HepG2 (cell line): ENCODE measurements around the gene SMIM44. TPM values are rescaled to one million over a fixed set of nuclear protein-coding genes. Genes with fewer than 3 reads are reported as not detected.

Experiments used
- AGO1 ChIP-seq: fragments of 200-400 bp; formaldehyde crosslinking; IDR thresholded peaks from 2 replicates; pipeline ENCODE4 v1.6.1; 2017; ENCODE audit warnings: mild to moderate bottlenecking, low read depth, low read length, moderate library complexity; ENCODE audit not compliant: poor library complexity, severe bottlenecking
- CREBL2 ChIP-seq: sonication (generic); formaldehyde crosslinking; IDR thresholded peaks from 2 replicates; pipeline ENCODE4 v1.8.1; 2023; ENCODE audit warnings: missing genetic modification reagents, mild to moderate bottlenecking, borderline replicate concordance
- KLF15 ChIP-seq: sonication (generic); formaldehyde crosslinking; IDR thresholded peaks from 2 replicates; pipeline ENCODE4 v1.8.1; 2023; ENCODE audit warnings: borderline replicate concordance, mild to moderate bottlenecking, inconsistent platforms, missing genetic modification reagents, mixed read lengths
- LBX2 ChIP-seq: sonication (generic); formaldehyde crosslinking; IDR thresholded peaks from 2 replicates; pipeline ENCODE4 v1.5.0; 2020; ENCODE audit warnings: missing genetic modification reagents, mild to moderate bottlenecking, borderline replicate concordance
- ZNF75D ChIP-seq: sonication (generic); formaldehyde crosslinking; IDR thresholded peaks from 2 replicates; pipeline ENCODE4 v1.8.1; 2023; ENCODE audit warnings: missing genetic modification reagents, mild to moderate bottlenecking, borderline replicate concordance
- polyA plus RNA-seq, 8 experiments: library from polyadenylated mRNA; depleted of rRNA in 3 of 8; stranded (reverse) in 7 of 8; unstranded in 1 of 8; fragments of >200 nt; fragmentation: Illumina TruSeq in 4 of 8; extraction: Trizol in 4 of 8; gene quantifications; 2 replicates each; pipeline versions ENCODE4 v1.2.1 to v1.2.3, GENCODE V29; 2011 to 2016; ENCODE audit warnings: low read depth in 4 of 8, missing spikeins in 1 of 8, mixed read lengths in 1 of 8; ENCODE audit not compliant: insufficient read depth in 1 of 8
- small RNA-seq, 3 experiments: library from RNA; depleted of rRNA; stranded (forward); fragments of <200 nt; gene quantifications; one replicate each; pipeline ENCODE3, GENCODE V24; 2012; ENCODE audit warnings: low read depth in 2 of 3, low replicate concordance in 1 of 3; ENCODE audit not compliant: insufficient read length in 3 of 3, insufficient read depth in 2 of 3
- total RNA-seq, 5 experiments: library from RNA; depleted of rRNA; stranded (reverse); fragments of >200 nt; fragmentation: Illumina TruSeq; extraction: Trizol; gene quantifications; 2 replicates each; pipeline ENCODE4 v1.2.3, GENCODE V29; 2016; ENCODE audit warnings: low read depth in 1 of 5

SMIM44 gene
- total and polyA plus RNA-seq, 2 of the 13 experiments (the other 11 are each of a cell fraction or from before 2014, with no cell fraction given): not detected

DNA sequence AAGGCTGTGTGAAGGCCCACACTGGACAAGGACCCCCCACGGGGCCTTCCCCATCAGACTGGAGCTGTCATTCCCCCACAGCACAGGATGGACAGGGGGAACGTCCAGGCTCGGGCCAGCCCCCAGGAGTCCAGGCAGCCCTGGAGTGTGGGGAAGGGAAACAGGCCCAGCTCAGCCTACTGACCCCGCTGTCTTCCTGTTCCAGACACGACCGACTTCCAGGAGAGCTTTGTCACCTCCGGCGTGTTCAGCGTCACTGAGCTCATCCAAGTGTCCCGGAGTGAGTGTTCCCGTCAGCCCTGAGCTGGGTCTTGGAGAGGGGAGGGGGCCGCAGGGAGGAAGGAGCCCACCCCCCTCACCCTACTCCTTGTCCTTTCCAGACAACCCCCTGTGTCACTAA, 49.9 kb downstream of the SMIM44 start (continued):
- TF ChIP-seq KLF15 (CRISPR knock-in tag): no peak
- no peak for TF ChIP-seq LBX2 (CRISPR knock-in tag)
- TF ChIP-seq CREBL2 (CRISPR knock-in tag): no peak
- TF ChIP-seq ZNF75D (CRISPR knock-in tag): no peak
- no peak for TF ChIP-seq AGO1

Small RNA genes lying within 50 kb of the gene (small RNA-seq; reads per million reads assigned to genes)
- 0 reads per million in 3 experiments for gene RF00212

Other genes with a start within 250 kb of the SMIM44 start
- gene NFIC, start 116.9 kb downstream of the SMIM44 start, total RNA-seq (2016; rRNA removed; fragmentation: Illumina TruSeq; extraction: Trizol): 2.5 and 2.9 TPM in 2 replicates
- 1.3 and 1.6 TPM in 2 replicates for gene NFIC, start 116.9 kb downstream of the SMIM44 start, polyA plus RNA-seq (2011; rRNA removed)
- 47.4 and 70.6 TPM in 2 replicates for gene SMIM24, start 2.9 kb downstream of the SMIM44 start, total RNA-seq (2016; rRNA removed; fragmentation: Illumina TruSeq; extraction: Trizol)
- 9.0 and 11.2 TPM in 2 replicates for gene SMIM24, start 2.9 kb downstream of the SMIM44 start, polyA plus RNA-seq (2011; rRNA removed)
- gene DOHH, start 17.2 kb upstream of the SMIM44 start, total RNA-seq (2016; rRNA removed; fragmentation: Illumina TruSeq; extraction: Trizol): 10.3 and 13.7 TPM in 2 replicates
- 3.5 and 4.8 TPM in 2 replicates for gene DOHH, start 17.2 kb upstream of the SMIM44 start, polyA plus RNA-seq (2011; rRNA removed)
- gene FZR1, start 22.9 kb upstream of the SMIM44 start, total RNA-seq (2016; rRNA removed; fragmentation: Illumina TruSeq; extraction: Trizol): 18.3 and 29.0 TPM in 2 replicates
- 30.8 and 39.2 TPM in 2 replicates for gene FZR1, start 22.9 kb upstream of the SMIM44 start, polyA plus RNA-seq (2011; rRNA removed)
- not detected in 2 replicates for gene TEKTIP1, start 55.7 kb upstream of the SMIM44 start, total RNA-seq (2016; rRNA removed; fragmentation: Illumina TruSeq; extraction: Trizol)
- not detected in 2 replicates for gene TEKTIP1, start 55.7 kb upstream of the SMIM44 start, polyA plus RNA-seq (2011; rRNA removed)
- 14.0 and 29.1 TPM in 2 replicates for gene MFSD12, start 74.1 kb upstream of the SMIM44 start, total RNA-seq (2016; rRNA removed; fragmentation: Illumina TruSeq; extraction: Trizol)
- gene MFSD12, start 74.1 kb upstream of the SMIM44 start, polyA plus RNA-seq (2011; rRNA removed): 27.2 and 37.0 TPM in 2 replicates
- gene HMG20B, start 89.5 kb upstream of the SMIM44 start, total RNA-seq (2016; rRNA removed; fragmentation: Illumina TruSeq; extraction: Trizol): 23.0 and 29.2 TPM in 2 replicates
- 23.9 and 24.8 TPM in 2 replicates for gene HMG20B, start 89.5 kb upstream of the SMIM44 start, polyA plus RNA-seq (2011; rRNA removed)
- not detected in 2 replicates for gene GIPC3, start 102.0 kb upstream of the SMIM44 start, total RNA-seq (2016; rRNA removed; fragmentation: Illumina TruSeq; extraction: Trizol)
- gene GIPC3, start 102.0 kb upstream of the SMIM44 start, polyA plus RNA-seq (2011; rRNA removed): 0.05 and 0.08 TPM in 2 replicates
- not detected in 2 replicates for gene TBXA2R, start 123.4 kb upstream of the SMIM44 start, total RNA-seq (2016; rRNA removed; fragmentation: Illumina TruSeq; extraction: Trizol)
- gene TBXA2R, start 123.4 kb upstream of the SMIM44 start, polyA plus RNA-seq (2011; rRNA removed): 0.05 and 0.09 TPM in 2 replicates
- gene CACTIN, start 143.3 kb upstream of the SMIM44 start, total RNA-seq (2016; rRNA removed; fragmentation: Illumina TruSeq; extraction: Trizol): 11.1 and 16.6 TPM in 2 replicates
- gene CACTIN, start 143.3 kb upstream of the SMIM44 start, polyA plus RNA-seq (2011; rRNA removed): 10.0 and 11.5 TPM in 2 replicates
- gene PIP5K1C, start 217.0 kb upstream of the SMIM44 start, total RNA-seq (2016; rRNA removed; fragmentation: Illumina TruSeq; extraction: Trizol): 4.3 and 5.2 TPM in 2 replicates
- gene PIP5K1C, start 217.0 kb upstream of the SMIM44 start, polyA plus RNA-seq (2011; rRNA removed): 3.6 and 4.8 TPM in 2 replicates
- 20.6 and 21.5 TPM in 2 replicates for gene TJP3, start 224.9 kb upstream of the SMIM44 start, total RNA-seq (2016; rRNA removed; fragmentation: Illumina TruSeq; extraction: Trizol)
- gene TJP3, start 224.9 kb upstream of the SMIM44 start, polyA plus RNA-seq (2011; rRNA removed): 2.3 and 3.3 TPM in 2 replicates